ENCODE results near the gene DFFA.
"Not testable (repeated sequence)": the region's sequence is repeated elsewhere in the genome, so short reads cannot be mapped to it uniquely, and the experiment has no call there.

DFFA gene

GRCh38 chr1:10504249-10504648 is 31.9 kb upstream of the DFFA start:
- DNase-seq: no peak

GRCh38 chr1:10502206-10502605 is 29.9 kb upstream of the DFFA start:
- DNase-seq: no peak

DNA sequence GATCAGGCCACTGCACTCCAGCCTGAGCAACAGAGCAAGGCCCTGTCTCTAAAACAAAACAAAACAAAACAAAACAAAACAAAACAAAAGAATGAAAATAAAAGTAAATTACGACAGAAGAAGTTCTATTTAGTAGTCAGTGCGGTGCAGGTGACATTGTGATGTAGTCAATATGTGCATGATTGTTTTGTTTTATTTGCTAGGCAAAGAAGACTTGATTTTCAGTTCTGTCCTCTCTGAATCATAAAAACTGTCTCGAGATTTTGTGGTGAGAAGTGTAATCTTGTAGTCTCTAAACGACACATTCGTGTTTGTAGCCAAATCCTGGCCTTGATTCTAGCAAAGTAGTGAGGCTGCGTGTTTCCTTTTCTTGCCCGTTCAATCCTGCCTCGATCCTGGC is 25.9 kb upstream of the DFFA start:
- no peak for DNase-seq

- no peak for DNase-seq
Measured at GRCh38 chr1:10497109-10497508, 24.8 kb upstream of the DFFA start.

GRCh38 chr1:10495952-10496351 is 23.6 kb upstream of the DFFA start:
- DNase-seq: no peak

- no peak for DNase-seq
Measured at GRCh38 chr1:10495475-10495817, 23.1 kb upstream of the DFFA start.

- DNase-seq: peak; percentile 5
Measured at GRCh38 chr1:10494754-10495474, 22.6 kb upstream of the DFFA start.

- no peak for DNase-seq
Measured at GRCh38 chr1:10494418-10494753, 22.1 kb upstream of the DFFA start.

- no peak for DNase-seq
Measured at GRCh38 chr1:10490286-10490970, 18.1 kb upstream of the DFFA start.

DNA sequence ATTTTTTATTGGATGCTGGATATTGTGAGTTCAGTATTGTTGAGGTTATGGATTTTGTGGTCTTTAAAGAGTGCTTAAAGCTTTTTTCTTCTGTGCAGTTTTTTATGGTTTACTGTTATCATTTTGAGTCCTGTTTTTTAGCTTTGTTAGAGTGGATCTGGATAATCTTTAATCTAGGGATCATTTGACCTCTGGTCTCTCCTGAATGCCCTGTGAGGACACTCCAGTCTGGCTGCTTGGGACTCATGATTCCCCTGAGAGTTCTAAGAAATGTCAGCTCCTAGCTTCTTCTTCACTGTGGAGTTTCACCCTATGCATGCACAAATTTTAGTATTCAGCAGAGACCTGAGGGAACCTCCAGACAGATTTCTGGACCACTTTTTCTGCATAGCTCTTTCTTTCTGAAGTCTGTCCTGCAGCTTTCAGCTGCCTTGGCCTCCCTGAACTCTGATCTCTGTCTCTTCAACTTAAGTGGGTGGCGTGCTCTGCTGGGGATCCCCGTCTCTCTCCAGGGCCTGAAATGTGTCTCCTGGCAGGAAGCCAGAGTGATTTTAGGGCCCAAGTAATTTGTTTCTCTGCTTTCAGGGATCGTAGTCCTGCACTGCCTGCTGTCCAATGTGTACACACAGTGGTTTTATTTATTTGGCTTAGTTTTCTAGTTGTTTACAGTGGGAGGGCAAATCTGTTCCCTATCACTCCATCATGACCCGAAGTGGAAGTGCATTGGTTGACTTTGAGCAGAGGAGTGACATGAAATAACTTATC is 17.1 kb upstream of the DFFA start:
- DNase-seq: no peak

- DNase-seq: no peak
Measured at GRCh38 chr1:10484521-10484920, 12.2 kb upstream of the DFFA start.

DNA sequence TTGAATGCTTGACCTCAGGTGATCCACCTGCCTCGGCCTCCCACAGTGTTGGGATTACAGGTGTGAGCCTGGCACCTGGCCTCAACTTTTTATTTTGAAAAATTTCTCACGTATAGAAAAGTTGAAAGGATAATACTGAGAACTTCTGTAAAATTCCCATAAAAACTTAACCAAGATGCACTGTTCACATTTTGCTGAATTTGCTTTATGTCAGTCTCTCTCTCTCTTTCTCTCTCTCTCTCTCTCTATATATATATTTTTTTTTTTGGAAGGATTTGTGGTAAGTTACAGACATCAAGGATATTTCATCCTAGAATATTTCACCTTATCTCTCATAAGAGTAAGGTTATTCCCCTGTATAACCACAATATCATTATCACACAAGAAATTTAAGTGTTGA is 8.3 kb upstream of the DFFA start:
- DNase-seq: no peak

GRCh38 chr1:10479296-10479695 is 7.0 kb upstream of the DFFA start:
- no peak for DNase-seq

- DNase-seq: no peak
Measured at GRCh38 chr1:10475510-10475909, 3.2 kb upstream of the DFFA start.

DNA sequence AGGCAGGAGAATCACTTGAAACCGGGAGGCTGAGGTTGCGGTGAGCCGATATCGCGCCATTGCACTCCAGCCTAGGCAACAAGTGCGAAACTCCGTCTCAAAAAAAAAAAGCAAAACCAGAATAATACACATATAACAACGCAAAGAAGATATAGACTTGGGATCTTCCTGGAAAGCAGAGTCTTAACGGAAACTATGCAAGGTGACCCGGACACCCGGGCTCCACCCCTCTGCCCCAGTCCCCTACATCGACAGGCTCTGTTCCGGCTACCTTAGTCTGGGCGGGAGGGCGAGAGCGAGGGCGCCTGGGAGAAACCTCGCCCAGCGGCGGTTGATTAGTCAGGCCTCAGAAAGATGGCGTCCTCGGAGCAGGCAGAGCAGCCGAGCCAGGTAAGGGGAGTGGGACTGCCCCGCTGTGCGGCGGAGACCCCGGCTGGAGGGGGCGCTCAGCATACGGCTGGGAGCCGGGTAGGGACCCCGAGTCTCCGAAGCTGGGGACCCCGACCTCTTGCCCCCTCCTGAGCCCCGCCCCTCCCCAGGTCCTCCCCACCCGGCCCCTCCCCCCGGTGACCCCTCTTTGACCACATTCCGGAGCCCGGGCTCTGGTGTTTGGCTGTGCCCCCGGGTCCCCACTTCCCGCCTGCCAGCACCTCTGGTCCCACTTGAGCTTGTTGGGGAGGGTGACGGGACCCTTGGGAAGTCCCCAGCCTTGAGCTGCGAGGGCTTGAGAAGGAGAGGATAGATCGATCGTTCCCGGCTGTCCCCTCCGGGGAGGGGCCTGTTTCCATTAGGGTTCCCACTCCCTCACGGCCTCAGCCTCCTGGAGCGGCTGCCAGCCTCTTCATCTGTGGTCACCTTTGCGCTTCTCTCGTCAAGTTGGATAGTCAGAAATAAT is 2.5 kb upstream of the DFFA start, which contains the start of gene PEX14:
Gene PEX14 (plus strand): TSS at position 338 of the 895 bp plus-strand sequence. CDS start 17 bp downstream, at position 355.
- DNase-seq: peak; percentile 80

DNA sequence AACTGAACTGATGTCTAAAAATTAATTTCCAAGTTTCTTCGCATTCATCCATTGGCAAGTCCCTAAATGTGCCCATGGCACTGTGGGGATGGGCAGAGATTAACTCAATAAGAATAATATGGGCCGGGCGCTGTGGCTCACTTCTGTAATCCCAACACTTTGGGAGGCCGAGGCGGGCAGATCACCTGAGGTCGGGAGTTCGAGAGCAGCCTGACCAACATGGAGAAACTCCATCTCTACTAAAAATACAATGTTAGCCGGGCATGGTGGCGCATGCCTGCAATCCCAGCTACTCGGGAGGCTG is 1.9 kb upstream of the DFFA start:
- DNase-seq: not testable (repeated sequence)

GRCh38 chr1:10473145-10473765 is 926 bp upstream of the DFFA start:
- no peak for DNase-seq

GRCh38 chr1:10471411-10472219 is 714 bp downstream of the DFFA start:
- DNase-seq: no peak

DNA sequence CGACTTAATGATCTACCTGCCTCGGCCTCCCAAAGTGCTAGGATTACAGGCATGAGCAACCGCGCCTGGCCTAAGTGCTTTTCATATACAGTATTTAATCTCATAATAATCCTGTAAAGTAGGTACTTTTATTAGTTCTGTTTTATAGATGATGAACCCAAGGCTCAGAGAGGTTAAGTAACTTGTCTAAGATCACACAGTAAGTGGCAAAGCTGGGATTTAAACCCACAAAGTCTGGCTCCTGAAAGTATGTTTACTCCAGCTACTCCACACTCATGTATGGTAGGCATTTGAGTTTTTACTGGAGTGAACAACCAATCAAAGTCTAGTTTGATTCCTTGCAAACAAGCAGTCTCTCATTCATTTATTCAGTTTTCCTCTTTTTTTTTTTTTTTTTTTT is 2.3 kb downstream of the DFFA start:
- DNase-seq: no peak

GRCh38 chr1:10467078-10467477 is 5.3 kb downstream of the DFFA start:
- DNase-seq: no peak

DNA sequence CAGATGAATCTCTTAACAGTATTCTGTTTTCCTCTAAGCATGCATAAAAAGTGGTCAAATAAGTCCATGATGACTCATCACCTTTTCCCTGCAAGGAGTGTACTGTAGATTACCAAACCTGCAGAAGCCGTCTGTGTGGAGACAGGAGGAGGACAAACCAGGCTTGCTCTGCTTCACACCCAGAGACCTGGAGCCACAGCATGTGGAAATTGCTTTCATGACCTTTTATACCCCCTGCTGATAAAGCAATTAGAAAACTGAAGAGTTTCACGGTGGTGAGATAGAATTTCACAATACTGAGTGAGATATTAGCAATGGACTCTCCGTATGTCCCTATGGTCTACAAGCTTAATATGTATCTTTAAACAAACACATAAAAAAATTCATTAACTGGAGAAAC is 13.1 kb downstream of the DFFA start:
- DNase-seq: no peak

- DNase-seq: no peak
Measured at GRCh38 chr1:10457875-10458274, 14.5 kb downstream of the DFFA start.
